Smooth muscle cell of the coronary artery (primary cell): ENCODE data around the gene GRK6. TPM values are rescaled to one million over a fixed set of nuclear protein-coding genes. Genes with fewer than 3 reads are reported as not detected.

ENCODE experiments used
- total RNA-seq: library from RNA; depleted of rRNA; stranded (reverse); fragments of >200 nt; gene quantifications from 2 replicates; pipeline ENCODE4 v1.2.3, GENCODE V29; 2014; ENCODE audit warnings: low replicate concordance

GRK6 gene
- 18.3 and 18.8 TPM in 2 replicates for total RNA-seq

DNA sequence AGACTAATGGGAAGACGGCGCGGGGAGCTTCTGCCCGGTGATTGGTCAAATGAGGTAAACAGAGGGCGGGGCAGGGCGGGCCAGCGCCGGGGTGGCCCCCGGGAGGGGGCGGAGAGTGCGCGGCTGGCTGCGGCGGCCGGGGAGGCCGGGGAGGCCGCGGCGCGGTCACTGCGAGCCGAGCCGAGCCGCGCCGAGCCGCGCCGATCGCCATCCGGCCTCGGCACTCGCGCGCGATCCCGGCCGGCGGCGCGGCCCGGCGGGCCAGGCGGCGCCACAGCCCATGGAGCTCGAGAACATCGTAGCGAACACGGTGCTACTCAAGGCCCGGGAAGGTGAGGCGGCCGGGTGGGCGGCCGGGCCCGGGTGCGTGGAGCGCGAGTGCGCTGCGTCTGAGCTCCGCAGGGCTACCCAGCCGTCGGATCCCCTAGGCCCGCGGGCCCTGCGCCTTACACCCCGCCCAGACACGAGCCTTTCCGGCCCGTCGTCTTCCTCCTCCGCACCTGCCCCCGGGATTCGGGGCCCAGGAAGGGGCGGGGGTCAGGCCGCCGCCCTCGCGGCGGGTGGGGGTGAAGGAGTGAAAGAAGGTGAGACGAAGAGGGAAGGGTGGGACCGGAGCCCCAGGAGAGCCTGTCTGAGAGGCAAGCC, at the start of gene GRK6:
Gene GRK6, plus strand, starts transcription at position 111 of the 645 bp plus-strand sequence. Its CDS starts 170 bp downstream, at position 281.

DNA sequence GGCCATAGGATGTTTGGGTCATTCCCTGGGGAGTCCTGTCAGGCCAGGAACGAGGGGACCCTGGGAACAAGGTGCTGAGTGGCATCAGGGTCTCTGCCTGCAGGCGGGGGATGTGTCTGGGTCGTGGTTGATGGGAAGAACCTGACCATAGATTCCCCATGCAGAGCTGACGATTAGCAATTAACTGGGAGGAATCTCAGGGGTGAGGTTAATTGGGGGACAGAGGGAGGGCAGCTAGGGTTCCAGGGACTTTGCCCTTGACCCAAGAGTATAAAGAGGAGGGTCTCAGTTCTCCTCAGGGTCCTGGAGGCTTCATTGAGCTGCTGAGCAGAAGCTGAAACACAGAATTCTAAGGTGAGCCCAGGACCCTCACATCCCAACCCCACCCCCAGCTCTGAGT, 42.3 kb upstream of the GRK6 start, which contains the start of gene SLC34A1:
Gene SLC34A1, plus strand, starts transcription at position 301 of the 400 bp plus-strand sequence. CDS start 1,308 bp downstream, outside the sequence.

DNA sequence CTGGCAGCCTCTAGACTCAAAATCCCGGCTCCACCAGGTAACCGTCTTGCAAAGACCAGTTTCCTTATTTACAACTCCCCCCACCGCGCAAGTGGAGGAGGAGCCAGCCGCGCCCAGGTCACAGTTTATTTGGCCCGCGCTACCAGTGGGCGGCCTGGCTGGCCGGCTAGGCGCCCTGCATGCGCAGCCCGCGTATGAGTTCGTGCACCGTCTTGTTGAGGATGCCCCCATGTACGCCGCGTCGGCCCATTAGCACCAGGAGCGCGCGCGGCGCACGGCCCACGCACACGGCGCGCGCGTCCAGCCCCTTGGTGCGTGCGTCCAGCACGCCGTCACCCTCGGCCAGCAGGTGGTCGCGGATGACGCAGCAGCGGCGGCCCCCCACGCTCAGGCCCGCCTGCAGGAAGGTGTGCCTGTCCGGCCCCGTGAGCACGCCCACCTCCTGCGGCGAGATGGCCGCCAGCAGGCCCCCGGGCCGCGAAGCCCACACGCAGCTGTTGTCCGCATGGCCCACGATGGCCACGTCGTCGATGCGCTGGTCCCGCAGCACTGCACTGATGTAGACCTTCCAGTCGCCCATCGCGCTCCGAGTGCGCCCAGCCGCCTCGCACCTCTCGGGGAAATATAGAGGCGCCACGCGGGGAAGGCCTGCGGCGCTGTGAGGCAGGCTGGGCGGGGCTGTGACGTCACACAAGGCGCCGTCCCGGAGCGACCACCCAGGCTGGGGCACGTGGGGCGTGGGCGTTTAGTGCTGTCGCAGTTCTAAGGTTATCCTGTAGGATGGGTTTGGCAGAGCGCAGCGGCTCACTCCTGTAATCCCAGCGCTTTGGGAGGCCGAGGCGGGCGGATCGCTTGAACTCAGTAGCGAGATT, 26.2 kb upstream of the GRK6 start, which contains the start of gene PFN3:
Gene PFN3, minus strand, starts transcription at position 665 of the 872 bp plus-strand sequence. Its CDS starts 85 bp downstream, at position 580.

DNA sequence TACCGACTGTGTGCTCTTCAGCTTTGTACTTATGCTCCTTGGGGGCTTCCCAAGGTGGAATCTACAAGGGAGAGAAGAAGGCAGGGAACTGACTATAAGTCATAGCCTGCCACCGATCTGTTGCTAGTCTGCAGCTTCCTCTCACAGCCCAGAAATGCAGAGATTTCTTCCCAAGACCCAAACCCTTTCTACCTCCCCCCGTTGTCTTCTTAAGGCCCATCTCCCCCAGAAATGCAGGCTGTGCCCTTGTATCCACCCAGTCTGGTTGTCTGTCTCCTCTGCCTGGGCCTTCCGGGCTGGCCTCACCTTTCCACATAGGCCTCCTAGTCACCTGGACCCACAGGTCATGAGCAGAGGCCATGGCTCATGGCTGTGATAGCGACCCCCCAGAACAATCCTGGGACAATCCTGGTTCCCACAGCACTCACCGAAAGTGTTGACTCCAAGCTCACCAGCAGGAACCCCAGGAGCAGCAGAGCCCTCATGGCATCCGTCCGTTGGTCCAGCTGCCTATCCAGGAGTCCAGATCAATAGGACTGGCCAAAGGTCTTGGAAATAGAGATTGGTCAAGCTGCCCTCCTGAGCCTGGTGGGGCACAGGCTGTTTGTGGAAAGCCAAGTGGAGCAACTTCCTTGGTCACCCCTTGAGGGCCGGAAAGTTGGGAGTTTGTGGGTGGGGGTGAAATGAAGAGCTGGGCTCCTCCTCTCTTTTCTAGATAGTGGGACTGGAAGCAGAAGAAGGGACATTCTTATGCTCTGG, 17.3 kb upstream of the GRK6 start, which contains the start of gene F12:
Gene F12, minus strand, starts transcription at position 522 of the 759 bp plus-strand sequence. Its CDS starts 37 bp downstream, at position 485.

DNA sequence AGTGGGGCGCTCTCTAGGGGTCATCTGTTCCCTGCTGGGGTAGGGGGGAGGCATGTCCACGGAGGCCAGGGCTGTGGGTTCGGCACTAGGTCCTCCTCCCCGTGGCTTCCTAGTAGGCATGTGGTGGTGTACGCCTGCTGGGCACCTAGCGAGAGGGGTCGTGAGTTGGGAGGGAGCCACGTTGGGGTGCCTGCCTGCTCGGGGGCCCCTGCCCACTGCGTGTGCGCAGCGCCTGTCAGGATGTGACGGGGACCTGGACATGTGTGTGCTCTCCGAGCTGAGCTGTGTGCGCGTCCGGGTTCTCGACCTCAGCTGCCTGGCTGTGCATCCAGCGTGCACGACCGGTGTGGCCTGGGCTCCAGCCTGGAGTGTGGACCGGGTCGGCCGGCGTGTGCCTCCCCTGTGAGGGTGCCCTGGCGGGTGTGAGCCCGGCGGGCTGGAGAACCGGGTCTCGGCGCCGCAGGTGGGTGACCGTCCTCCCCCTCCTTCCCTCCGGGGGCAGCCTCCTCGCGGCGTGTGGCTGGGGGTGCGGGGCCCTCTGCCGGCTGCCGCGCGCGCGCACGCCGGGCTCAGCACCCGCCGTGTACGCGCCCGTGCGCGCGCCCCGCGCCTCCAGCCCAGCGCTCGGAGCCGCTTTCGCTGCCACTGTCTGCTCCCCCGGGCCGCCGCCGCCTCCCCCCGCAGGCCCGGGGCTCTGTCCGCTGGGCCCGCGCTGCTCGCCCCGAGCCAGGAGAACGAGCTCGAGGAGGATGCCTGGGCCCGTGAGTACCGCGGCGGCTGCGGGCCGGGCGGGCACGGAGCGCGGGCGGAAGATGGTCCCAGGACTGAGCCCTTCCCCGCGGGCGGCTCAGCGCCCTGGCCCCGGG, 20.0 kb downstream of the GRK6 start, which contains the start of gene PRR7:
Gene PRR7, plus strand, starts transcription at position 615 of the 866 bp plus-strand sequence. CDS start 8,254 bp downstream, outside the sequence.

DNA sequence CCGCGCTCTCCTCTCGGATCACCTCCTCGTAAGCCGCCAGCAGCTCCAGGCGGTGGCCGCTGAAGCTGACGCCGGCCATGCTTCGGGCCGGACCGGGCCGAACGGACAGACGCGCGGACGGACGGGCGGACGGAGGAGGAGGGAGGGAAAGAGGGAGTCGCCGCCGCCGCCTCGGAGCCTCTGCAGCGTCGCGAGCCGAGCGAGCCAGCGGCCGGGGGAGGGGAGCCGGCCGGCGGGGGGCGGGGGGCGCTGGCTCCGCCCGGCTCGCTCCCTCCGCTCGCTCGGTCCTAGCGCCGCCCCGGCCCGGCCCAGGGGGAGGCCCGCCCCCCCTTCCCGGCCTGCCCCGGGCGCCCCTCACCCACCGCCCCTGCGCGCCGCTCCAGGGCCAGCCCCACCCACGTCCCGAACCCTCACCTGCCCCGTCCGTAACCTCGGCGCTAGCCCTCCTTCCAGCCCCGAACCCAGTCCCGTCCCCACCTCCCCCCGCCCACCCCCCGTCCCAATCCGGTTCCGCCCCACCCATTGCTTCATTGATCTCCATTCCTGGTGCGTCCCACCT, 47.0 kb downstream of the GRK6 start, which contains the start of gene DBN1:
Gene DBN1, minus strand, starts transcription at position 192 of the 559 bp plus-strand sequence. Its CDS starts 113 bp downstream, at position 79.

Other genes with a start within 250 kb of the GRK6 start
- 25.0 and 33.0 TPM in 2 replicates for gene RAB24, start 123.0 kb upstream of the GRK6 start, total RNA-seq
- 50.7 and 125 TPM in 2 replicates for gene PRELID1, start 122.9 kb upstream of the GRK6 start, total RNA-seq
- gene MXD3, start 114.8 kb upstream of the GRK6 start, total RNA-seq = 0.23 and 5.3 TPM in 2 replicates
- gene LMAN2, start 75.0 kb upstream of the GRK6 start, total RNA-seq = 415 and 1,275 TPM in 2 replicates
- gene RGS14, start 68.8 kb upstream of the GRK6 start, total RNA-seq = 1.8 and 2.3 TPM in 2 replicates
- not detected in 2 replicates for gene SLC34A1, start 42.2 kb upstream of the GRK6 start, total RNA-seq
- not detected in 2 replicates for gene PFN3, start 26.0 kb upstream of the GRK6 start, total RNA-seq
- gene F12, start 17.1 kb upstream of the GRK6 start, total RNA-seq = 0.12 and 0.90 TPM in 2 replicates
- 2.0 and 6.4 TPM in 2 replicates for gene PRR7, start 20.1 kb downstream of the GRK6 start, total RNA-seq
- gene DBN1, start 47.0 kb downstream of the GRK6 start, total RNA-seq = 150 and 201 TPM in 2 replicates
- 25.5 and 147 TPM in 2 replicates for gene PDLIM7, start 70.9 kb downstream of the GRK6 start, total RNA-seq
- 0.90 and 0.94 TPM in 2 replicates for gene DOK3, start 83.2 kb downstream of the GRK6 start, total RNA-seq
- 138 and 249 TPM in 2 replicates for gene DDX41, start 90.3 kb downstream of the GRK6 start, total RNA-seq
- gene FAM193B, start 127.9 kb downstream of the GRK6 start, total RNA-seq = 18.0 and 21.5 TPM in 2 replicates
- gene TMED9, start 165.5 kb downstream of the GRK6 start, total RNA-seq = 146 and 251 TPM in 2 replicates
- 29.0 and 45.6 TPM in 2 replicates for gene B4GALT7, start 173.5 kb downstream of the GRK6 start, total RNA-seq